Measurements from ENCODE around the gene STX16. TPM values are rescaled to one million over a fixed set of nuclear protein-coding genes. Genes with fewer than 3 reads are reported as not detected.
A peak's percentile ranks its signal among the peaks of the same experiment; 100 is the strongest.

The STX16 gene
- total RNA-seq, 1 experiment from 2014 or later, result 41.9 TPM

DNA sequence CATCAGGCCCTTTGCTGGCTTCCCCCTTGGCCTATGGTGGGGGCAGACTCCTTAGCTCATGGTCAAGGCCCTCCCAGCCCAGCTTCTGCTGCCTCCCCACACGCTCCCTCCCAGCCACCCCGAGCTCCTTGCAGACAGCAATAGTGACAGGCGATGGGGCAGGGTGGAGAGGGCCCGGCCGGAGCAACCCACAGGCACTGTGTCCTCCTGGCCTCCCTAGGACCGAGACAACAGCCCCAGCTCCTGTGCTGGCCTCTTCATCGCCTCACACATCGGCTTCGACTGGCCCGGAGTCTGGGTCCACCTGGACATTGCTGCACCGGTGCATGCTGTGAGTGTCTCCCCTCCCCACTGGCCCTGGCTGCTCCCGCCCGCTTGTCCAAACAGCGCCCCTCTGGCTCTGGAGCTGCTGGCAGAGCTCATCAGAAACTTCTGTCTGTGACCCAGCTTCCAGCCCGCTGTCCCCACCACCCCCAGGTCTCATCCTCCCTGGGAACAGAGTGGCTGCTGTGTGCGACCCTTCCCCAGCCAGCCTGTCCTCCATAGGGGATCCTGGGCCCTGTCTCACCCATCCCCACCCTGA, 63.3 kb downstream of the STX16 start:
- POLR2A ChIA-PET, result no interaction called here
- ATAC-seq, result peak; percentile 32; the same call in 1 of the 2 replicates
- Histone ChIP-seq H3K9me3 (ENCODE audit: control insufficient read depth, insufficient read depth, low read depth, low read length) (no peaks in the 10 kb centered on the region), H3K27me3 (ENCODE audit: control insufficient read depth, insufficient read depth, low read length) (no peaks in the 10 kb centered on the region), H3K4me3 (ENCODE audit: low read depth in 2 of 2, low read length in 2 of 2) (no peak overlapping the region), H3K4me1 (ENCODE audit: control insufficient read depth, insufficient read depth, low read length) (no peaks in the 10 kb centered on the region), H3K36me3 (ENCODE audit: control insufficient read depth, insufficient read depth, low read length) (no peaks in the 10 kb centered on the region), H3K27ac (ENCODE audit: low read length) (no peak overlapping the region)
- CTCF ChIA-PET, result interaction anchor here (0.6 kb wide), 1 partner anchor 156 kb away, joined by 7 read pairs; no protein-coding TSS in a partner anchor
- no peak for TF ChIP-seq TCF7L2 (IDR thresholded peaks at IDR 0.05; ENCODE audit: low read depth, low read length)
- no peak for TF ChIP-seq SIN3A (IDR thresholded peaks at IDR 0.05; ENCODE audit: borderline replicate concordance, insufficient read depth, low read depth, low read length)
- no peak for TF ChIP-seq POLR2AphosphoS5 (IDR thresholded peaks at IDR 0.05; ENCODE audit: low read depth, low read length)
- TF ChIP-seq, protein P1, sequence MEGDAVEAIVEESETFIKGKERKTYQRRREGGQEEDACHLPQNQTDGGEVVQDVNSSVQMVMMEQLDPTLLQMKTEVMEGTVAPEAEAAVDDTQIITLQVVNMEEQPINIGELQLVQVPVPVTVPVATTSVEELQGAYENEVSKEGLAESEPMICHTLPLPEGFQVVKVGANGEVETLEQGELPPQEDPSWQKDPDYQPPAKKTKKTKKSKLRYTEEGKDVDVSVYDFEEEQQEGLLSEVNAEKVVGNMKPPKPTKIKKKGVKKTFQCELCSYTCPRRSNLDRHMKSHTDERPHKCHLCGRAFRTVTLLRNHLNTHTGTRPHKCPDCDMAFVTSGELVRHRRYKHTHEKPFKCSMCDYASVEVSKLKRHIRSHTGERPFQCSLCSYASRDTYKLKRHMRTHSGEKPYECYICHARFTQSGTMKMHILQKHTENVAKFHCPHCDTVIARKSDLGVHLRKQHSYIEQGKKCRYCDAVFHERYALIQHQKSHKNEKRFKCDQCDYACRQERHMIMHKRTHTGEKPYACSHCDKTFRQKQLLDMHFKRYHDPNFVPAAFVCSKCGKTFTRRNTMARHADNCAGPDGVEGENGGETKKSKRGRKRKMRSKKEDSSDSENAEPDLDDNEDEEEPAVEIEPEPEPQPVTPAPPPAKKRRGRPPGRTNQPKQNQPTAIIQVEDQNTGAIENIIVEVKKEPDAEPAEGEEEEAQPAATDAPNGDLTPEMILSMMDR (IDR thresholded peaks at IDR 0.05), result no peak
- TF ChIP-seq, protein P2, sequence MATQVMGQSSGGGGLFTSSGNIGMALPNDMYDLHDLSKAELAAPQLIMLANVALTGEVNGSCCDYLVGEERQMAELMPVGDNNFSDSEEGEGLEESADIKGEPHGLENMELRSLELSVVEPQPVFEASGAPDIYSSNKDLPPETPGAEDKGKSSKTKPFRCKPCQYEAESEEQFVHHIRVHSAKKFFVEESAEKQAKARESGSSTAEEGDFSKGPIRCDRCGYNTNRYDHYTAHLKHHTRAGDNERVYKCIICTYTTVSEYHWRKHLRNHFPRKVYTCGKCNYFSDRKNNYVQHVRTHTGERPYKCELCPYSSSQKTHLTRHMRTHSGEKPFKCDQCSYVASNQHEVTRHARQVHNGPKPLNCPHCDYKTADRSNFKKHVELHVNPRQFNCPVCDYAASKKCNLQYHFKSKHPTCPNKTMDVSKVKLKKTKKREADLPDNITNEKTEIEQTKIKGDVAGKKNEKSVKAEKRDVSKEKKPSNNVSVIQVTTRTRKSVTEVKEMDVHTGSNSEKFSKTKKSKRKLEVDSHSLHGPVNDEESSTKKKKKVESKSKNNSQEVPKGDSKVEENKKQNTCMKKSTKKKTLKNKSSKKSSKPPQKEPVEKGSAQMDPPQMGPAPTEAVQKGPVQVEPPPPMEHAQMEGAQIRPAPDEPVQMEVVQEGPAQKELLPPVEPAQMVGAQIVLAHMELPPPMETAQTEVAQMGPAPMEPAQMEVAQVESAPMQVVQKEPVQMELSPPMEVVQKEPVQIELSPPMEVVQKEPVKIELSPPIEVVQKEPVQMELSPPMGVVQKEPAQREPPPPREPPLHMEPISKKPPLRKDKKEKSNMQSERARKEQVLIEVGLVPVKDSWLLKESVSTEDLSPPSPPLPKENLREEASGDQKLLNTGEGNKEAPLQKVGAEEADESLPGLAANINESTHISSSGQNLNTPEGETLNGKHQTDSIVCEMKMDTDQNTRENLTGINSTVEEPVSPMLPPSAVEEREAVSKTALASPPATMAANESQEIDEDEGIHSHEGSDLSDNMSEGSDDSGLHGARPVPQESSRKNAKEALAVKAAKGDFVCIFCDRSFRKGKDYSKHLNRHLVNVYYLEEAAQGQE (IDR thresholded peaks at IDR 0.05; ENCODE audit: insufficient read depth in 1 of 2, low read depth in 2 of 2, low read length in 1 of 2), result no peak
- no peak for DNase-seq (ENCODE audit: low read depth, low spot score)
- no TSS peak for BruUV-seq (replicated peaks)
- in situ Hi-C loops (cut with HindIII; ENCODE audit: low pct_unique_long_range_greater_than_20kb, low sequenced_read_pairs) (no loop called here), intact Hi-C loops (cut with micrococcal nuclease; ENCODE audit: unreplicated experiment) (no loop called here)

DNA sequence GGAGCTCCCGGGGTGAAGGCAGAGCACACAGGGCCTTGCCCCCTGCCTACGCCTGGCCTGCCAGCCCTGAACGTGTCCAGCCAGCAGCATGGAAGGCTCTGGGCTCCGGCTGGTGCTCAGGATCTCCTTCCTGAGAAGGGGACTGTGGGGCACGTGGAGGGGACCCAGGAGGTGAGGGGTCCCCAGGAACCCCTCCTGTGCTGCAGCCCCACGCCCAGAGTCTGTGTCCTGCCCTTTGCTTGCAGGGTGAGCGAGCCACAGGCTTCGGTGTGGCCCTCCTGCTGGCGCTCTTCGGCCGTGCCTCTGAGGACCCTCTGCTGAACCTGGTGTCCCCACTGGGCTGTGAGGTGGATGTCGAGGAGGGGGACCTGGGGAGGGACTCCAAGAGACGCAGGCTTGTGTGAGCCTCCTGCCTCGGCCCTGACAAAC, 63.9 kb downstream of the STX16 start:
- in situ Hi-C loops (cut with HindIII; ENCODE audit: low pct_unique_long_range_greater_than_20kb, low sequenced_read_pairs), result no loop called here

More for the DNA sequence above, 63.9 kb downstream of the STX16 start:
- Histone ChIP-seq H3K27ac (ENCODE audit: low read length) (no peak overlapping the region), H3K27me3 (ENCODE audit: control insufficient read depth, insufficient read depth, low read length) (no peaks in the 10 kb centered on the region), H3K9me3 (ENCODE audit: control insufficient read depth, insufficient read depth, low read depth, low read length) (no peaks in the 10 kb centered on the region), H3K36me3 (ENCODE audit: control insufficient read depth, insufficient read depth, low read length) (no peaks in the 10 kb centered on the region), H3K4me1 (ENCODE audit: control insufficient read depth, insufficient read depth, low read length) (no peaks in the 10 kb centered on the region), H3K4me3 (ENCODE audit: low read depth in 2 of 2, low read length in 2 of 2) (no peak overlapping the region)
- intact Hi-C loops (cut with micrococcal nuclease; ENCODE audit: unreplicated experiment), result no loop called here
- no peak for DNase-seq (ENCODE audit: low read depth, low spot score)
- ATAC-seq, result no peak
- ChIA-PET POLR2A (no interaction called here), CTCF (no interaction called here)
- BruUV-seq (replicated peaks), result no TSS peak
- TF ChIP-seq, protein P2 (IDR thresholded peaks at IDR 0.05; ENCODE audit: insufficient read depth in 1 of 2, low read depth in 2 of 2, low read length in 1 of 2), result no peak
- TF ChIP-seq SIN3A (IDR thresholded peaks at IDR 0.05; ENCODE audit: borderline replicate concordance, insufficient read depth, low read depth, low read length) (no peak), POLR2AphosphoS5 (IDR thresholded peaks at IDR 0.05; ENCODE audit: low read depth, low read length) (no peak), TCF7L2 (IDR thresholded peaks at IDR 0.05; ENCODE audit: low read depth, low read length) (no peak)
- TF ChIP-seq, protein P1 (IDR thresholded peaks at IDR 0.05), result no peak
